K562 (cell line): ENCODE results near the gene POLG. TPM values are rescaled to one million over a fixed set of nuclear protein-coding genes. Genes with fewer than 3 reads are reported as not detected.

Experiments used
- ATF1 ChIP-seq, 2 experiments: fragments of 450-650 bp in 1 of 2; IDR thresholded peaks; 2 replicates each; pipeline ENCODE4 v1.6.1; 2016; ENCODE audit warnings: missing compliant biosample characterization in 1 of 2, missing genetic modification characterization in 1 of 2
- ATF7 ChIP-seq: fragments of 450-650 bp; IDR thresholded peaks from 2 replicates; pipeline ENCODE4 v1.7.1; 2014; ENCODE audit warnings: mild to moderate bottlenecking, moderate library complexity
- CREB1 ChIP-seq, 2 experiments: sonication (generic) in 1 of 2; formaldehyde crosslinking in 1 of 2; IDR thresholded peaks; 2 replicates each; pipeline versions ENCODE4 v1.6.1 to v1.8.0; 2012 to 2022; ENCODE audit warnings: inconsistent platforms in 1 of 2, mild to moderate bottlenecking in 1 of 2, missing genetic modification reagents in 1 of 2, moderate library complexity in 1 of 2
- E2F6 ChIP-seq, 2 experiments: IDR thresholded peaks; 2 replicates each; pipeline ENCODE4 v1.6.1; 2011; ENCODE audit warnings: borderline replicate concordance in 1 of 2, control low read depth in 1 of 2, low read depth in 1 of 2, low read length in 1 of 2, mild to moderate bottlenecking in 1 of 2, mixed read lengths in 1 of 2, moderate library complexity in 1 of 2; ENCODE audit not compliant: insufficient read depth in 1 of 2, insufficient read length in 1 of 2, poor library complexity in 1 of 2, severe bottlenecking in 1 of 2; ENCODE audit errors: extremely low read depth in 1 of 2
- ETV6 ChIP-seq, 3 experiments: fragments of 150-350 bp in 1 of 3; sonication (generic) in 1 of 3; formaldehyde crosslinking in 1 of 3; IDR thresholded peaks; 2 replicates each; pipeline versions ENCODE4 v1.6.1 to v1.8.0; 2014 to 2022; ENCODE audit warnings: borderline replicate concordance in 2 of 3, low read depth in 2 of 3, antibody characterized with exemption in 1 of 3, low read length in 1 of 3, mild to moderate bottlenecking in 1 of 3, missing genetic modification reagents in 1 of 3
- L3MBTL2 ChIP-seq: fragments of 450-650 bp; IDR thresholded peaks from 2 replicates; pipeline ENCODE4 v1.6.1; 2016; ENCODE audit warnings: mild to moderate bottlenecking, moderate library complexity
- LCOR ChIP-seq: sonication (generic); formaldehyde crosslinking; IDR thresholded peaks from 2 replicates; pipeline ENCODE4 v1.8.0; 2022; ENCODE audit warnings: mild to moderate bottlenecking, missing genetic modification reagents
- NCOR1 ChIP-seq: fragments of 450-650 bp; IDR thresholded peaks from 2 replicates; pipeline ENCODE4 v1.6.1; 2016; ENCODE audit warnings: mild to moderate bottlenecking, moderate library complexity
- NR4A1 ChIP-seq, 2 experiments: fragments of 250-450 bp in 1 of 2; fragments of 450-650 bp in 1 of 2; sonication (Bioruptor Pico) in 1 of 2; IDR thresholded peaks; 2 replicates each; pipeline versions ENCODE4 v1.4.0 to v1.6.1; 2016 to 2020; ENCODE audit warnings: mild to moderate bottlenecking in 2 of 2, missing compliant biosample characterization in 1 of 2, missing genetic modification characterization in 1 of 2, moderate library complexity in 1 of 2
- RNF2 ChIP-seq: sonication (generic); IDR thresholded peaks from 2 replicates; pipeline ENCODE4 v1.6.1; 2016
- SAFB2 ChIP-seq: fragments of 200-400 bp; formaldehyde crosslinking; IDR thresholded peaks from 2 replicates; pipeline ENCODE4 v1.6.1; 2018; ENCODE audit warnings: borderline replicate concordance, low read length, low read depth, moderate library complexity; ENCODE audit not compliant: severe bottlenecking
- SNRNP70 ChIP-seq: fragments of 200-400 bp; formaldehyde crosslinking; optimal IDR thresholded peaks from 2 replicates; pipeline ENCODE3; 2017; ENCODE audit warnings: low read depth, low read length
- ZNF12 ChIP-seq: sonication (generic); formaldehyde crosslinking; IDR thresholded peaks from 2 replicates; pipeline ENCODE4 v1.4.0; 2020; ENCODE audit warnings: mild to moderate bottlenecking, missing genetic modification reagents
- ZNF282 ChIP-seq: sonication (generic); formaldehyde crosslinking; IDR thresholded peaks from 2 replicates; pipeline ENCODE4 v1.8.1; 2023; ENCODE audit warnings: missing genetic modification reagents
- polyA plus RNA-seq, 8 experiments: library from polyadenylated mRNA; depleted of rRNA in 4 of 8; stranded (reverse) in 5 of 8; unstranded in 3 of 8; fragments of >200 nt; fragmentation: Nextera tagmentation in 2 of 8; fragmentation: Illumina TruSeq in 1 of 8; extraction: Ambion mirVana in 2 of 8; extraction: Trizol in 1 of 8; gene quantifications; 2 replicates each; pipeline versions ENCODE4 v1.2.1 to v1.2.3, GENCODE V29; 2011 to 2014; ENCODE audit warnings: inconsistent platforms in 1 of 8, missing spikeins in 1 of 8
- total RNA-seq, 7 experiments: library from RNA; depleted of rRNA in 6 of 7; stranded (reverse); fragments of >200 nt in 6 of 7; fragmentation: Illumina TruSeq in 2 of 7; extraction: Trizol in 2 of 7; gene quantifications; 2 replicates each; pipeline versions ENCODE4 v1.2.1 to v1.2.3, GENCODE V29; 2011 to 2021; ENCODE audit warnings: low replicate concordance in 1 of 7

POLG gene
- total and polyA plus RNA-seq, 9 of the 15 experiments (the other 6 are each of a cell fraction or from before 2014, with no cell fraction given), result 15.2 to 83.8 (median 38.6) TPM

- TF ChIP-seq CREB1 (IDR thresholded peaks at IDR 0.05) (peak; percentile 61), CREB1 (CRISPR knock-in tag; IDR thresholded peaks at IDR 0.05) (peak; percentile 73), ETV6 (IDR thresholded peaks at IDR 0.05; ENCODE audit: borderline replicate concordance in 1 of 2, low read depth in 2 of 2, low read length in 1 of 2) (no peak), ETV6 (CRISPR knock-in tag; IDR thresholded peaks at IDR 0.05; ENCODE audit: borderline replicate concordance) (no peak), NR4A1 (CRISPR knock-in tag; IDR thresholded peaks at IDR 0.05) (no peak), NR4A1 (tag; IDR thresholded peaks at IDR 0.05) (0 out of 2 replicates have a peak, but pooled peaks have one; percentile 21), ZNF282 (CRISPR knock-in tag) (0 out of 2 replicates have a peak, but pooled peaks have one; percentile 75), ATF7 (peak; percentile 75; the same call in 1 of the 2 replicates), RNF2 (0 out of 2 replicates have a peak, but pooled peaks have one; percentile 21), ZNF12 (CRISPR knock-in tag) (no peak), NCOR1 (no peak), LCOR (peak; percentile 72), SNRNP70 (no peak), SAFB2 (no peak), L3MBTL2 (peak; percentile 92), ATF1 (CRISPR knock-in tag; IDR thresholded peaks at IDR 0.05) (no peak), ATF1 (tag; IDR thresholded peaks at IDR 0.05) (peak; percentile 91), E2F6 (IDR thresholded peaks at IDR 0.05; ENCODE audit: borderline replicate concordance in 1 of 2, extremely low read depth in 1 of 2, insufficient read depth in 1 of 2, insufficient read length in 1 of 2, low read depth in 1 of 2, low read length in 1 of 2, poor library complexity in 1 of 2, severe bottlenecking in 1 of 2) (peak; percentile 84 to 95)
Measured at GRCh38 chr15:89367485-89368451, 33.1 kb upstream of the POLG start (continued).
